GM19397 (cell line): ENCODE data around the gene FCRL6.

Source experiments
- ATAC-seq: cut with Tn5 transposase; IDR thresholded peaks from one replicate; pipeline ENCODE4 v1.9.1; 2021; ENCODE audit warnings: mild to moderate bottlenecking, moderate library complexity; ENCODE audit not compliant: unreplicated experiment

Gene FCRL6

GRCh38 chr1:159861218-159861617, 59.1 kb downstream of the FCRL6 start:
- no peak for ATAC-seq

DNA sequence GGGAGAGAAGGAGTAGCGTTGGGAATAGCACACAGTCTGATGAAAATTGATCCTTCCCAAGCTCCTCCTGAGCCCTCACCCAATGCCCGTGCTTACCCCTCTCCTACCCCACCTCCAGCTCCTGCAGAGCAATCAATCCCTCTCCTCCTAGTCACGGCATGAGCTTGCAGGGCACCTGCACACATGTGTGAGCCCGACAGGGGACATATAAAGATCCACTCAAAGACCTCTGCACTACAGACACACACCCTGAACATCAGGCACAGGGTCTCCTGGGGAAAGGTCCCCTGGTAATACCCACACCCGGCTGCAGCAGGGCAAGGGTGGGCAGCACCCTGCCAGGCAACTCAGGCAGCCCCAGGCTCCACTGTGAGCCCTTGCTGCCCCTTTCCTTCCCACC, 59.9 kb downstream of the FCRL6 start:
- no peak for ATAC-seq

GRCh38 chr1:159862557-159862956, 60.4 kb downstream of the FCRL6 start, which contains the start of gene VSIG8:
TSS of gene VSIG8 (minus strand) at chr1:159862657. CDS start at chr1:159862521, 136 bp downstream.
- no peak for ATAC-seq

DNA sequence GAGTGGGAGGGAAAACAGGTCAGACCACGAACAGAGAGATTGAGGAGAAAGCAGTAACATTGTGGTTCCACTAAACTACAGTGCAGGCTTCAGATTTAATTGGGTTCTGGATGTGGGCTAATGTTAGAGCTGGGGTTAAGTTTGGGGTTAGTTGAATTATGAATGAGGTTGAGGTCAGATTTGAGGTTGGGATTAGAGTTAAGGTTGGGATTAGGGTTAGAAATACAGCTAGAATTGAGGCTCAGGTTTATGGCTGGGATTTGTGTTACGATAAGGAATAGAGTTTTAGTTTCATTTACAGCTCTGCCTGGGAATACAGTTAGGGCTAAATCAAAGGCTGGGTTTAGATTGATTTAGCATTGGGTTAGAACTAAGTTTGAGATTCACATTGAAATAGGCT, 62.1 kb downstream of the FCRL6 start:
- no peak for ATAC-seq
